A549 (cell line): ENCODE data around the gene PRKACG.

ENCODE experiments used
- CTCF ChIP-seq: fragments of >200 bp; sonication (Bioruptor Twin); formaldehyde crosslinking; IDR thresholded peaks from 3 replicates; pipeline ENCODE4 v1.5.1; 2016
- EP300 ChIP-seq, 2 experiments: fragments of >200 bp; sonication (Bioruptor Twin); formaldehyde crosslinking; IDR thresholded peaks; 2 replicates in 1 of 2; 3 replicates in 1 of 2; pipeline ENCODE4 v1.6.1; 2016 to 2017
- JUNB ChIP-seq: fragments of >200 bp; sonication (Bioruptor Twin); formaldehyde crosslinking; IDR thresholded peaks from 2 replicates; pipeline ENCODE4 v1.6.1; 2016
- RARB ChIP-seq: fragments of 250-450 bp; sonication (Bioruptor Pico); IDR thresholded peaks from 2 replicates; pipeline ENCODE4 v1.8.0; 2021; ENCODE audit warnings: mild to moderate bottlenecking, moderate library complexity
- RCOR1 ChIP-seq: fragments of 150-350 bp; IDR thresholded peaks from 2 replicates; pipeline ENCODE4 v1.6.1; 2014; ENCODE audit warnings: antibody characterized with exemption, low read length, low read depth

- TF ChIP-seq JUNB: no peak
- TF ChIP-seq RCOR1: no peak
- peak; percentile 71 for TF ChIP-seq CTCF
- TF ChIP-seq EP300 (IDR thresholded peaks at IDR 0.05): no peak
- TF ChIP-seq RARB (CRISPR knock-in tag): no peak
These were observed 14.4 kb downstream of the PRKACG start for GRCh38 chr9:68999393-69000105.
